ENCODE results near the gene HOXA3.

- TF ChIP-seq CTCF (IDR thresholded peaks at IDR 0.05 in 2 of 3, conservative IDR thresholded peaks at IDR 0.05 in 1 of 3; ENCODE audit: borderline replicate concordance in 1 of 3, insufficient read depth in 1 of 3, low read depth in 2 of 3, low read length in 2 of 3) (peak; percentile 80 to 97 (median 93)), JUND (IDR thresholded peaks at IDR 0.05) (no peak), TCF7L2 (IDR thresholded peaks at IDR 0.05; ENCODE audit: borderline replicate concordance, extremely low read depth, insufficient read depth, insufficient read length) (peak; percentile 45), POLR2A (IDR thresholded peaks at IDR 0.05; ENCODE audit: borderline replicate concordance, extremely low read depth, insufficient read depth, insufficient read length) (no peak), RAD21 (IDR thresholded peaks at IDR 0.05; ENCODE audit: low read depth) (no peak; the same call in 1 of the 2 replicates), ATF3 (IDR thresholded peaks at IDR 0.05) (no peak), POLR2AphosphoS5 (IDR thresholded peaks at IDR 0.05; ENCODE audit: low read depth, low read length) (peak; percentile 43; the same call in 1 of the 2 replicates), SRF (IDR thresholded peaks at IDR 0.05; ENCODE audit: low read depth) (no peak), REST (IDR thresholded peaks at IDR 0.05; ENCODE audit: low read depth) (no peak), EZH2 (IDR thresholded peaks at IDR 0.05) (no peak), EZH2phosphoT487 (IDR thresholded peaks at IDR 0.05; ENCODE audit: borderline replicate concordance) (no peak), SP1 (IDR thresholded peaks at IDR 0.05; ENCODE audit: low read depth) (no peak)
These were observed 27.4 kb upstream of the HOXA3 start for GRCh38 chr7:27179503-27180430.

Data from HCT116 (cell line).